Progenitor cell of endocrine pancreas (in vitro differentiated cells): ENCODE measurements around the gene SLC10A7. TPM values are rescaled to one million over a fixed set of nuclear protein-coding genes. Genes with fewer than 3 reads are reported as not detected.
"Not testable (repeated sequence)": the region's sequence is repeated elsewhere in the genome, so short reads cannot be mapped to it uniquely, and the experiment has no call there.

Experiments
- DNase-seq: peaks from one replicate; pipeline ENCODE4 v3.0.0; 2021; ENCODE audit warnings: low spot score; ENCODE audit not compliant: unreplicated experiment
- H3K27ac Mint-ChIP-seq: 2 replicates; pipeline ENCODE4 v1.8.0; 2021; ENCODE audit warnings: mild to moderate bottlenecking, moderate library complexity, mixed read lengths
- H3K27me3 Mint-ChIP-seq: 2 replicates; pipeline ENCODE4 v1.8.0; 2021; ENCODE audit warnings: mixed read lengths
- H3K36me3 Mint-ChIP-seq: 2 replicates; pipeline ENCODE4 v1.8.0; 2022; ENCODE audit warnings: mixed read lengths; ENCODE audit not compliant: insufficient read depth
- H3K4me1 Mint-ChIP-seq: 2 replicates; pipeline ENCODE4 v1.8.0; 2021; ENCODE audit warnings: low read depth, mixed read lengths
- H3K4me3 Mint-ChIP-seq: 2 replicates; pipeline ENCODE4 v1.8.0; 2021; ENCODE audit warnings: low read depth, mild to moderate bottlenecking, moderate library complexity, mixed read lengths
- H3K9me3 Mint-ChIP-seq: 2 replicates; pipeline ENCODE4 v1.8.0; 2021; ENCODE audit warnings: low read depth, mixed read lengths
- total RNA-seq: library from RNA; stranded (reverse); gene quantifications from 2 replicates; pipeline ENCODE4 v1.2.1, GENCODE V29; 2021
- TF ChIP-seq, protein P1 (sequence below): fragments of 200-600 bp; sonication (generic); IDR thresholded peaks from one replicate; pipeline ENCODE4 v1.5.0; 2021; ENCODE audit warnings: antibody characterized with exemption, mild to moderate bottlenecking; ENCODE audit not compliant: unreplicated experiment

The SLC10A7 gene
- total RNA-seq, 1 donor from 2014 or later, result 14.1 TPM

DNA sequence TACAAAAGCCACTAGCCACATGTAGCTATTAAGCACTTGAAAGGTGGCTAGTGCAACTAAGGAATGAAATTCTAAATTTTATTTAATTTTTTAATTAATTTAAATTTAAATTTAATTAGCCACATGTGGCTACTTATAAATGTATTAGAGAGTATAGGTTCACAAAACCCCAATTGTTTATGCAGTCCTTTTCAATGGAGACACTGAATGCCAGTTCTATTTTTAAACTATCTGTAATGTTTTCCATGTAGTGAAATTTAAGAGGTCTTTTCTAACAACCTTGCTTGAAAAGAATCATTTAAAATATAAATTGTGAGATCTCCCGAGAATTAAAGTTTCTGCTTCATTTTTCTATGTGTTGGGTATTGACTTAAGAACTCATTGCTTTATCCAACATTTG is 154.4 kb downstream of the SLC10A7 start:
- Mint-ChIP-seq H3K4me3 (no peak overlapping the region), H3K9me3 (peaks cover 19% of the 10 kb centered on the region), H3K27ac (peak overlapping the region; percentile 57), H3K36me3 (peaks cover 11% of the 10 kb centered on the region), H3K27me3 (no peaks in the 10 kb centered on the region), H3K4me1 (peaks cover 32% of the 10 kb centered on the region)
- no peak for DNase-seq
- TF ChIP-seq, protein P1, sequence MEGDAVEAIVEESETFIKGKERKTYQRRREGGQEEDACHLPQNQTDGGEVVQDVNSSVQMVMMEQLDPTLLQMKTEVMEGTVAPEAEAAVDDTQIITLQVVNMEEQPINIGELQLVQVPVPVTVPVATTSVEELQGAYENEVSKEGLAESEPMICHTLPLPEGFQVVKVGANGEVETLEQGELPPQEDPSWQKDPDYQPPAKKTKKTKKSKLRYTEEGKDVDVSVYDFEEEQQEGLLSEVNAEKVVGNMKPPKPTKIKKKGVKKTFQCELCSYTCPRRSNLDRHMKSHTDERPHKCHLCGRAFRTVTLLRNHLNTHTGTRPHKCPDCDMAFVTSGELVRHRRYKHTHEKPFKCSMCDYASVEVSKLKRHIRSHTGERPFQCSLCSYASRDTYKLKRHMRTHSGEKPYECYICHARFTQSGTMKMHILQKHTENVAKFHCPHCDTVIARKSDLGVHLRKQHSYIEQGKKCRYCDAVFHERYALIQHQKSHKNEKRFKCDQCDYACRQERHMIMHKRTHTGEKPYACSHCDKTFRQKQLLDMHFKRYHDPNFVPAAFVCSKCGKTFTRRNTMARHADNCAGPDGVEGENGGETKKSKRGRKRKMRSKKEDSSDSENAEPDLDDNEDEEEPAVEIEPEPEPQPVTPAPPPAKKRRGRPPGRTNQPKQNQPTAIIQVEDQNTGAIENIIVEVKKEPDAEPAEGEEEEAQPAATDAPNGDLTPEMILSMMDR, result no peak

DNA sequence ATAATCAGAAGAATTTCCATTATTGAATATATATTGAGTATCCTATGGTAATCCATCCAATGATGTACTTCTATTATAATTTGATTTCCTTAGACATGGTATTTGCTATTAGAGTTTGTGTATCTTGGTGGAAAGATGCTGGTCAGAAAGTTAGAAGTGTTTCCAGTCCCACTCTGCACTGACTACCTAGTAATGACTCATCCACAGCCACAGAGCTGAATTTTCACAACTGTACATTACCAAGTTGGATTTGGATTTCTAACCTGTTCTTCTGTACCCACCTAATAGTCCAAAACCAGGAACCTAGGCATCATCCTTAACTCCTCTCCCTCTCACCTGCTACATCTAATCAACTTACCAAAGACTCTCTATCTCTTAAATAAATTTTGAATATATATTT is 162.0 kb downstream of the SLC10A7 start:
- DNase-seq, result no peak
- Mint-ChIP-seq H3K27me3 (no peaks in the 10 kb centered on the region), H3K4me1 (no peaks in the 10 kb centered on the region), H3K4me3 (no peak overlapping the region), H3K9me3 (peaks cover 40% of the 10 kb centered on the region), H3K36me3 (peaks cover 15% of the 10 kb centered on the region), H3K27ac (no peak overlapping the region)
- TF ChIP-seq, protein P1, result no peak

DNA sequence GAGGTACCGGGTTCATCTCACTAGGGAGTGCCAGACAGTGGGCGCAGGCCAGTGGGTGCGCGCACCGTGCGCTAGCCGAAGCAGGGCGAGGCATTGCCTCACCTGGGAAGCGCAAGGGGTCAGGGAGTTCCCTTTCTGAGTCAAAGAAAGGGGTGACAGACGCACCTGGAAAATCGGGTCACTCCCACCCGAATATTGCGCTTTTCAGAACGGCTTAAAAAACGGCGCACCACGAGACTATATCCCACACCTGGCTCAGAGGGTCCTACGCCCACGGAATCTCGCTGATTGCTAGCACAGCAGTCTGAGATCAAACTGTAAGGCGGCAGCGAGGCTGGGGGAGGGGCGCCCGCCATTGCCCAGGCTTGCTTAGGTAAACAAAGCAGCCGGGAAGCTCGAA is 171.6 kb downstream of the SLC10A7 start:
- H3K4me3 Mint-ChIP-seq, result peak overlapping the region; percentile 72
- H3K27me3 Mint-ChIP-seq, DNase-seq, H3K4me1 Mint-ChIP-seq, H3K9me3 Mint-ChIP-seq, H3K36me3 Mint-ChIP-seq: not testable (repeated sequence)
- H3K27ac Mint-ChIP-seq, result peak overlapping the region; percentile 88

DNA sequence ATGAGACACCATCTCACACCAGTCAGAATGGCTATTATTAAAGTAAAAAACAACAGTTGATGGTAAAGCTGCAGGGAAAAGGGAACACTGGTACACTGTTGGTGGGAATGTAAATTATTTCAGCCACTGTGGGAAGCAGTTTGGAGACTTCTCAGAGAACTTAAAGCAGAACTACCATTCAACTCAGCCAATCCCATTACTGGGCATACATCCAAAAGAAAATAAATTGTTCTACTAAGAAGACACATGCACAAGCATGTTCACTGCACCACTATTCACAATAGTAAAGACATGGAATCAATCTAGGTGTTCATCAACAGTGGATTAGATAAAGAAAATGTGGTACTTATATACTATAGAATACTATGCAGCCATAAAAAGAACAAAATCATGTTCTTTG is 172.4 kb downstream of the SLC10A7 start:
- DNase-seq, result no peak
- H3K36me3 Mint-ChIP-seq, result no peaks in the 10 kb centered on the region
- H3K4me1 Mint-ChIP-seq, result peaks cover 1% of the 10 kb centered on the region
- TF ChIP-seq, protein P1, result no peak
- H3K27me3 Mint-ChIP-seq, result no peaks in the 10 kb centered on the region
- H3K9me3 Mint-ChIP-seq, result peaks cover 3% of the 10 kb centered on the region
- H3K4me3 Mint-ChIP-seq, result peak overlapping the region; percentile 72
- peak overlapping the region; percentile 86 for H3K27ac Mint-ChIP-seq

DNA sequence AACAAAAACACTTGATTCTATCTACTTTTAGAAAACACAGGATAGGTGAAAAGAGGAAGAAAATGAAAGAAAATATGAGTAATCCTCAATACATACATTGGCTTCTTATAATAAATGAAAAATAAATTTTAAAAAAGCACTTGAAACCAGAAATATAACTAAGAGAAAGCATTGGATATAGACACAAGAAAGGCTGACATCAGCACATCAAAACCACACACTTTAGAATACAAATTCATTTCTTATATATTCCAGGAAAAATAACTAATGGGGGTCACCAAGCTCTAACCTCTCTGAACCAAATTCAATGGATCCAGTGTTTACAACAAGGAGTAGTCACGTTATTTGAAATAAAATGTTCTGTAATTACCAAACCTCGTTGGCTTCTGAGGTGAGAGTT is 173.9 kb downstream of the SLC10A7 start:
- no peak overlapping the region for H3K4me3 Mint-ChIP-seq
- no peak for DNase-seq
- TF ChIP-seq, protein P1, result no peak
- no peak overlapping the region for H3K27ac Mint-ChIP-seq
- peaks cover 3% of the 10 kb centered on the region for H3K9me3 Mint-ChIP-seq
- no peaks in the 10 kb centered on the region for H3K27me3 Mint-ChIP-seq
- peaks cover 11% of the 10 kb centered on the region for H3K4me1 Mint-ChIP-seq
- no peaks in the 10 kb centered on the region for H3K36me3 Mint-ChIP-seq

DNA sequence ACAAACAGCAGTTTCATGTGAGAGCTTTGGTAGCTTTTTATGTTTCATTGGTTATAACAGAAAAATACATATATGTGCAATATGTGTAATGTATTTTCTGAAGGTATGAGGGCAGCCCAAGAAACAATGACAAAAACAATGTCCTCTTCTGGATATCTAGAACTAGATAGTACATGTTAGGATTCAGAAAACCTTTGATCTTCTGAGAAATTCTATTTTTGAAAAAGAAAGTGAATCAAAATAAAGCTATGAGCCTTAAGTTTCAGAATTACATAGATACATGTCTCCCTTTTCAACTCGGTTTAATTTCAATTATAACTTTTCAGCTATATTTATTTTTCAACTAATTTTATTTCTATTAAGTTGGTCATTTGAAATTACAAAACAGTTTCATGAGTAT is 175.5 kb downstream of the SLC10A7 start:
- peaks cover 3% of the 10 kb centered on the region for H3K9me3 Mint-ChIP-seq
- H3K27me3 Mint-ChIP-seq, result no peaks in the 10 kb centered on the region
- H3K27ac Mint-ChIP-seq, result no peak overlapping the region
- no peak for DNase-seq
- no peak overlapping the region for H3K4me3 Mint-ChIP-seq
- peaks cover 11% of the 10 kb centered on the region for H3K4me1 Mint-ChIP-seq
- no peaks in the 10 kb centered on the region for H3K36me3 Mint-ChIP-seq
- TF ChIP-seq, protein P1, result no peak
